ENCODE results near the gene TDRD12.

DNA sequence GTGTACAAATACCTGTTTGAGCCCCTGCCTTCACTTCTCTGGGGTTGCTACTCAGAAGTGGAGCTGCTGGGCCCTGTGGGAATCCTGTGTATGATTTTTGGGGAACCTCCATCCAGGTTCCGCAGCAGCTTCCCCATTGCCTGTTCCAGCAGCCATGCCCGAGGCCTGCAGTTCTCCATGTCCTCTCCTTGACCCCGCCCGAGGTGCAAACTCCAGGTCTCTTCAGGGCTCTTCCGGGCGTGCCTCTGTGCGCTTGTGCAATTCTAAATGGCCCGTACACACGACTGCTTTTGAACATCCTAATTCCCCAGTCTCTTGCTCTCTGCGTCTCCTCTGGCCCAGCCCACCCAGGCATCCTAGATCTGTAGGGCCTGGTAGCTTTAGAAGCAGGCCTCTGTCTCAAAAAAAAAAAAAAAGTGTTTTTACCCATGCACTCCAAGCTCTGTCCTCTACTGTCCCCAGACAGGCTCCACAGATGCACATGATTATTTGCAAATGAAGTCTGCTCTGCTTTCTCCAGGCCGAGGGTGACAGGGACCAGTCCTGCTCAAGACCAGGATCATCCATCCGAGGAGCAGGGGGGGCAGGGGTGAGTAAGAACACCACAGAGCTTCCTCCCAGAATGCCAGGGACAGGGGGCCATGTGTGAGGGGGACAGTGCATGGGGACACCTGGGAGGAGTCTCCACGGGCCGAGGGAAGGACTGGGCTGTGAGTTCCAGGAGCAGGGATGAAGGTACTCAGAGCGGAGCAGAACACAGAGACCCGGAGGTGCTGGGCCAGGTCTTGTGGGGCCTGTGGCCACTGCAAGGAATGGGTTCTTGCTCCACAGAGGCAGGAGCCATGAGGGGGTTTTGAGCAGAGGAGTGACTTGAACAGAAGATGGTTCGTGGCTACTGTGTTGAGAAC, 98.3 kb downstream of the TDRD12 start:
- TF ChIP-seq, protein P1, sequence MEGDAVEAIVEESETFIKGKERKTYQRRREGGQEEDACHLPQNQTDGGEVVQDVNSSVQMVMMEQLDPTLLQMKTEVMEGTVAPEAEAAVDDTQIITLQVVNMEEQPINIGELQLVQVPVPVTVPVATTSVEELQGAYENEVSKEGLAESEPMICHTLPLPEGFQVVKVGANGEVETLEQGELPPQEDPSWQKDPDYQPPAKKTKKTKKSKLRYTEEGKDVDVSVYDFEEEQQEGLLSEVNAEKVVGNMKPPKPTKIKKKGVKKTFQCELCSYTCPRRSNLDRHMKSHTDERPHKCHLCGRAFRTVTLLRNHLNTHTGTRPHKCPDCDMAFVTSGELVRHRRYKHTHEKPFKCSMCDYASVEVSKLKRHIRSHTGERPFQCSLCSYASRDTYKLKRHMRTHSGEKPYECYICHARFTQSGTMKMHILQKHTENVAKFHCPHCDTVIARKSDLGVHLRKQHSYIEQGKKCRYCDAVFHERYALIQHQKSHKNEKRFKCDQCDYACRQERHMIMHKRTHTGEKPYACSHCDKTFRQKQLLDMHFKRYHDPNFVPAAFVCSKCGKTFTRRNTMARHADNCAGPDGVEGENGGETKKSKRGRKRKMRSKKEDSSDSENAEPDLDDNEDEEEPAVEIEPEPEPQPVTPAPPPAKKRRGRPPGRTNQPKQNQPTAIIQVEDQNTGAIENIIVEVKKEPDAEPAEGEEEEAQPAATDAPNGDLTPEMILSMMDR (IDR thresholded peaks at IDR 0.05), result no peak
- TF ChIP-seq NR2C2 (CRISPR knock-in tag; IDR thresholded peaks at IDR 0.05), result no peak
